Measurements from ENCODE around the gene RTN4R.

Gene RTN4R

DNA sequence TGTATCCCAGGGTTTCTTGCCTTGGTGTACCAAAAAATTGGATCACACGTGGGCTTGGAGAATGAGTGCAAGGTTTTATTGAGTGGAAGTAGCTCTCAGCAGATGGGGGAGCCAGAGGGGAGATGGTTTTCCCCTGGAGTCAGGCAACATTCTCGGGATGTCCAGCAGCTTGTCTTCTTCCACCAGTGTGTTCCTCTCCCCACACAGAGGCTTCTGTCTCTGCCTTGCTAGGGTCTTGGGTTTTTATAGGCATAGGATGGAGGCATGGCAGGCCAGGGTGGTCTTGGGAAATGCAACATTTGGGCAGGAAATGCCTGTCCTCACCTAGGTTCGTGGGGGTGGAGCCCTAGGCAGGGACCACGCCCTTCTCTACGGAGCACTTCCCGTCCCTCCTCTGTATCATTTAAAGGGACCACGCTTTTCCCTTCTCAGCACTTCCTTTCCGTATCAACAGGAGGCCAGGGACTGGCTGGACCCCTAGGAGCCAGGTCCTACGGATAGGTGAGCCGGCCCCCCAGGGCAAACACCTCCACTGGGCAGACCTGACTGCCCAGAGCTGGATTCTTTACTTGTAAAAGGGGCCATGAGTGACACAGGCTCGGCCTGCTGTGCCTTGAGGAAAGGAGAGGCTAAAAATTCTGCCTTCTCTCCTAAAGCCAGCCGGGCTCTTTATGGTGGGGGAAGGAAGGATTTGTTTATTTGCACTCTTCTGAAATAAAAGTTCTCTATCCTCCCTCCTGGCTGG is 62.0 kb downstream of the RTN4R start (continued):
- TF ChIP-seq ZNF350 (tag by site-specific recombination; IDR thresholded peaks at IDR 0.05) (no peak), PBX3 (CRISPR knock-in tag; IDR thresholded peaks at IDR 0.05) (no peak), ZNF791 (tag by site-specific recombination; IDR thresholded peaks at IDR 0.05) (no peak), ZNF792 (tag by site-specific recombination; IDR thresholded peaks at IDR 0.05) (no peak), GLIS1 (tag by site-specific recombination; IDR thresholded peaks at IDR 0.05) (0 out of 2 replicates have a peak, but pooled peaks have one; percentile 38), SP2 (tag by site-specific recombination; IDR thresholded peaks at IDR 0.05) (peak; percentile 78), ZNF202 (tag by site-specific recombination; IDR thresholded peaks at IDR 0.05; ENCODE audit: borderline replicate concordance) (no peak), ZNF114 (tag by site-specific recombination; IDR thresholded peaks at IDR 0.05) (no peak), PRDM1 (tag by site-specific recombination; IDR thresholded peaks at IDR 0.05) (no peak), ZFP37 (tag by site-specific recombination; IDR thresholded peaks at IDR 0.05) (no peak), ZNF311 (tag by site-specific recombination; IDR thresholded peaks at IDR 0.05; ENCODE audit: borderline replicate concordance) (no peak), ZSCAN4 (tag by site-specific recombination; IDR thresholded peaks at IDR 0.05) (no peak), ZNF621 (tag by site-specific recombination; IDR thresholded peaks at IDR 0.05) (no peak), SP3 (tag by site-specific recombination; IDR thresholded peaks at IDR 0.05) (peak; percentile 79), ZNF677 (tag by site-specific recombination; IDR thresholded peaks at IDR 0.05) (no peak), ZNF335 (tag by site-specific recombination; conservative IDR thresholded peaks at IDR 0.05) (peak; percentile 68), ZIC2 (tag by site-specific recombination; IDR thresholded peaks at IDR 0.05) (peak; percentile 5; the same call in 1 of the 2 replicates), SP7 (tag by site-specific recombination; IDR thresholded peaks at IDR 0.05) (no peak), KLF16 (tag by site-specific recombination; IDR thresholded peaks at IDR 0.05) (no peak), ZBTB17 (tag by site-specific recombination; IDR thresholded peaks at IDR 0.05) (peak; percentile 39; the same call in 1 of the 2 replicates), ZBTB26 (tag by site-specific recombination; optimal IDR thresholded peaks at IDR 0.05) (no peak), ZNF645 (tag by site-specific recombination; IDR thresholded peaks at IDR 0.05) (no peak), ZNF266 (tag by site-specific recombination; IDR thresholded peaks at IDR 0.05; ENCODE audit: low read depth) (no peak), TCF7L2 (IDR thresholded peaks at IDR 0.05; ENCODE audit: borderline replicate concordance, low read depth, low read length) (no peak), RBAK (tag by site-specific recombination; IDR thresholded peaks at IDR 0.05) (no peak), ZNF626 (tag by site-specific recombination; IDR thresholded peaks at IDR 0.05) (no peak), ZNF549 (tag by site-specific recombination; IDR thresholded peaks at IDR 0.05) (no peak), ZBTB48 (tag by site-specific recombination; IDR thresholded peaks at IDR 0.05) (peak; percentile 78), ZNF560 (tag by site-specific recombination; IDR thresholded peaks at IDR 0.05; ENCODE audit: borderline replicate concordance) (no peak), ZBTB8A (tag by site-specific recombination; IDR thresholded peaks at IDR 0.05) (no peak), KLF1 (tag by site-specific recombination; IDR thresholded peaks at IDR 0.05) (peak; percentile 59)
- TF ChIP-seq, protein P1, sequence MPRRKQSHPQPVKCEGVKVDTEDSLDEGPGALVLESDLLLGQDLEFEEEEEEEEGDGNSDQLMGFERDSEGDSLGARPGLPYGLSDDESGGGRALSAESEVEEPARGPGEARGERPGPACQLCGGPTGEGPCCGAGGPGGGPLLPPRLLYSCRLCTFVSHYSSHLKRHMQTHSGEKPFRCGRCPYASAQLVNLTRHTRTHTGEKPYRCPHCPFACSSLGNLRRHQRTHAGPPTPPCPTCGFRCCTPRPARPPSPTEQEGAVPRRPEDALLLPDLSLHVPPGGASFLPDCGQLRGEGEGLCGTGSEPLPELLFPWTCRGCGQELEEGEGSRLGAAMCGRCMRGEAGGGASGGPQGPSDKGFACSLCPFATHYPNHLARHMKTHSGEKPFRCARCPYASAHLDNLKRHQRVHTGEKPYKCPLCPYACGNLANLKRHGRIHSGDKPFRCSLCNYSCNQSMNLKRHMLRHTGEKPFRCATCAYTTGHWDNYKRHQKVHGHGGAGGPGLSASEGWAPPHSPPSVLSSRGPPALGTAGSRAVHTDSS (tag by site-specific recombination; IDR thresholded peaks at IDR 0.05) = no peak
- TF ChIP-seq, protein P2, sequence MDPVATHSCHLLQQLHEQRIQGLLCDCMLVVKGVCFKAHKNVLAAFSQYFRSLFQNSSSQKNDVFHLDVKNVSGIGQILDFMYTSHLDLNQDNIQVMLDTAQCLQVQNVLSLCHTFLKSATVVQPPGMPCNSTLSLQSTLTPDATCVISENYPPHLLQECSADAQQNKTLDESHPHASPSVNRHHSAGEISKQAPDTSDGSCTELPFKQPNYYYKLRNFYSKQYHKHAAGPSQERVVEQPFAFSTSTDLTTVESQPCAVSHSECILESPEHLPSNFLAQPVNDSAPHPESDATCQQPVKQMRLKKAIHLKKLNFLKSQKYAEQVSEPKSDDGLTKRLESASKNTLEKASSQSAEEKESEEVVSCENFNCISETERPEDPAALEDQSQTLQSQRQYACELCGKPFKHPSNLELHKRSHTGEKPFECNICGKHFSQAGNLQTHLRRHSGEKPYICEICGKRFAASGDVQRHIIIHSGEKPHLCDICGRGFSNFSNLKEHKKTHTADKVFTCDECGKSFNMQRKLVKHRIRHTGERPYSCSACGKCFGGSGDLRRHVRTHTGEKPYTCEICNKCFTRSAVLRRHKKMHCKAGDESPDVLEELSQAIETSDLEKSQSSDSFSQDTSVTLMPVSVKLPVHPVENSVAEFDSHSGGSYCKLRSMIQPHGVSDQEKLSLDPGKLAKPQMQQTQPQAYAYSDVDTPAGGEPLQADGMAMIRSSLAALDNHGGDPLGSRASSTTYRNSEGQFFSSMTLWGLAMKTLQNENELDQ (tag by site-specific recombination; IDR thresholded peaks at IDR 0.05; ENCODE audit: low read depth) = no peak

All from HEK293 (cell line).